ENCODE results near the gene HINT2.

Gene HINT2

DNA sequence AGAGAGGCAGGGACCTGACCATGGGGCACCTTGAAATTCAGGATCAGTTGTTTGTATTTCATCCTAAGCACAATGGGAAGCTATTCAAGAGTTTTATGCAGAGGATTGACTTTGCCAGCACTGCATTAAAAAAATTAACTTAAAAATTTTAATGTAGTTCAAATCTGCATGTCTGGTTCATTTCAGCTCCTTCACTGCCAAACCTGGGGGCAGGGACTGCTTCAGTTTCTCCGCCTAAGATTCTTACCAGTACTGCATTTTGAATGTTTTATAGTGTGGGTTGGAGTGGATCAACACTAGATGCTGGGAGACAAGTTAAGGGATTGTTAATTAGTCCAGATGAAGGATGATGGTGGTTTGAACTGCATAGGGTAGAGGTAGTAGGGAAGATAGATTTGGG, 45.1 kb downstream of the HINT2 start:
- Histone ChIP-seq H3K27ac (no peak overlapping the region), H2AFZ (no peak overlapping the region)

DNA sequence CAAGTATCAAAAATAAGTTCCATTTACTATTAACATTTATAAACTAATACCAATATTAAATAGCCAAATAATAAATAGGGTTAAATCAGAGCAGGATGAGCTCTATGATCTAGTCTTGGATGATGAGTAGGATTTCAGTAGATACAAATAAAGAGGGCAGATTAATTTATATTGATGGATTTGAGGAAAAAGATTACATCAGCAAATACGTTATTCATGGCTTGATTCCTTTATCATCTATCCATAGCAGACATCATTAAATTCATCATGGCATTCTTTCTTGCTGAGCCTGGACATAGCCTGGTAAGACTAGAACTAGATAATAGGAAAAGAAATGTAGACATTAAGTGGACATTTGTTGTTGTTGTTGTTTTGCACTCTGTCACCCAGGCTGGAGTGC, 47.4 kb downstream of the HINT2 start:
- H3K9me3 ChIP-seq (ENCODE audit: control insufficient read depth, low read length) = no peaks in the 10 kb centered on the region
- H2AFZ ChIP-seq = no peak overlapping the region
- peaks cover 2% of the 10 kb centered on the region for H3K4me1 ChIP-seq
- TF ChIP-seq CTCF (IDR thresholded peaks at IDR 0.05) = no peak
- H3K4me2 ChIP-seq (ENCODE audit: low read length) = no peak overlapping the region
- H3K36me3 ChIP-seq (ENCODE audit: control insufficient read depth, insufficient read depth, low read length) = no peaks in the 10 kb centered on the region
- H3K27me3 ChIP-seq (ENCODE audit: control insufficient read depth, insufficient read depth, low read length) = no peaks in the 10 kb centered on the region
- no peak overlapping the region for H3K27ac ChIP-seq
- H3K9ac ChIP-seq = no peak overlapping the region
- H3K79me2 ChIP-seq = peaks cover 16% of the 10 kb centered on the region
- no peak overlapping the region for H3K4me3 ChIP-seq (ENCODE audit: low read depth, low read length)

More for the DNA sequence above, 45.1 kb downstream of the HINT2 start:
- Histone ChIP-seq H3K36me3 (ENCODE audit: control insufficient read depth, insufficient read depth, low read length) (no peaks in the 10 kb centered on the region), H3K27me3 (ENCODE audit: control insufficient read depth, insufficient read depth, low read length) (no peaks in the 10 kb centered on the region), H3K4me2 (ENCODE audit: low read length) (no peak overlapping the region), H3K79me2 (peaks cover 16% of the 10 kb centered on the region), H3K9me3 (ENCODE audit: control insufficient read depth, low read length) (no peaks in the 10 kb centered on the region), H3K9ac (no peak overlapping the region), H3K4me1 (peaks cover 2% of the 10 kb centered on the region), H3K4me3 (ENCODE audit: low read depth, low read length) (no peak overlapping the region)
- TF ChIP-seq CTCF (IDR thresholded peaks at IDR 0.05) = no peak

GRCh38 chr9:35766997-35767396, 47.8 kb downstream of the HINT2 start:
- Histone ChIP-seq H3K27me3 (ENCODE audit: control insufficient read depth, insufficient read depth, low read length) (no peaks in the 10 kb centered on the region), H3K36me3 (ENCODE audit: control insufficient read depth, insufficient read depth, low read length) (no peaks in the 10 kb centered on the region), H3K4me3 (ENCODE audit: low read depth, low read length) (no peak overlapping the region), H3K9ac (no peak overlapping the region), H2AFZ (no peak overlapping the region), H3K4me1 (peaks cover 2% of the 10 kb centered on the region), H3K27ac (no peak overlapping the region), H3K4me2 (ENCODE audit: low read length) (no peak overlapping the region), H3K79me2 (peaks cover 16% of the 10 kb centered on the region), H3K9me3 (ENCODE audit: control insufficient read depth, low read length) (no peaks in the 10 kb centered on the region)
- TF ChIP-seq CTCF (IDR thresholded peaks at IDR 0.05) = no peak

GRCh38 chr9:35763803-35764202, 51.0 kb downstream of the HINT2 start:
- H2AFZ ChIP-seq = no peak overlapping the region
- no peaks in the 10 kb centered on the region for H3K27me3 ChIP-seq (ENCODE audit: control insufficient read depth, insufficient read depth, low read length)
- H3K9me3 ChIP-seq (ENCODE audit: control insufficient read depth, low read length) = no peaks in the 10 kb centered on the region
- no peak overlapping the region for H3K4me3 ChIP-seq (ENCODE audit: low read depth, low read length)
- H3K79me2 ChIP-seq = peaks cover 10% of the 10 kb centered on the region
- H3K27ac ChIP-seq = no peak overlapping the region
- no peak for TF ChIP-seq CTCF (IDR thresholded peaks at IDR 0.05)
- no peaks in the 10 kb centered on the region for H3K36me3 ChIP-seq (ENCODE audit: control insufficient read depth, insufficient read depth, low read length)
- no peak overlapping the region for H3K4me2 ChIP-seq (ENCODE audit: low read length)
- no peak overlapping the region for H3K9ac ChIP-seq
- H3K4me1 ChIP-seq = no peaks in the 10 kb centered on the region

DNA sequence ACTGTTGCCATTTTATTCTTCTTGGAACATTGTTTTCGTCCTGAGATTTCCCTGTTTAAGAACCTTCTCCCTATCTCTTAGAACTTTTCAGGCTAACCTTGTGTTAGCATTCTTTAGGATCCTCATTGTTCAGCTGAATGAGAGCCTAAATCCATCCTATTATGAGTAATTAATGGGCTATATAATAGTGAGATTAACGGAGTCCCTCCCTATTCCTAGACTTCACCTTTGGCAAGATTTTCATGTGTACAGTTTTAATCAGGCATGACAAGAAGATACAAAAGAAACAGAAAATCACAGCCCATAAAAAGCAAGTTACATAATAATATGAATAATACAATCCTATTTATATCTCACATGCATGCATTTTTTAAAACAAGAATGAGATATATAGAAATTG, 51.7 kb downstream of the HINT2 start:
- no peaks in the 10 kb centered on the region for H3K9me3 ChIP-seq (ENCODE audit: control insufficient read depth, low read length)
- no peak overlapping the region for H2AFZ ChIP-seq
- H3K4me1 ChIP-seq = no peaks in the 10 kb centered on the region
- H3K9ac ChIP-seq = no peak overlapping the region
- H3K27me3 ChIP-seq (ENCODE audit: control insufficient read depth, insufficient read depth, low read length) = no peaks in the 10 kb centered on the region
- no peak overlapping the region for H3K4me2 ChIP-seq (ENCODE audit: low read length)
- no peak overlapping the region for H3K27ac ChIP-seq
- no peak for TF ChIP-seq CTCF (IDR thresholded peaks at IDR 0.05)
- peaks cover 3% of the 10 kb centered on the region for H3K79me2 ChIP-seq
- no peak overlapping the region for H3K4me3 ChIP-seq (ENCODE audit: low read depth, low read length)
- H3K36me3 ChIP-seq (ENCODE audit: control insufficient read depth, insufficient read depth, low read length) = no peaks in the 10 kb centered on the region
